PFSK-1 (cell line): Measurements from ENCODE around the gene SLC39A11.

Experiments
- POLR2AphosphoS5 ChIP-seq: IDR thresholded peaks from 2 replicates; pipeline ENCODE4 v1.6.1; 2012; ENCODE audit warnings: low read depth, mild to moderate bottlenecking, control low read depth, low read length, moderate library complexity
- SIN3A ChIP-seq: IDR thresholded peaks from 2 replicates; pipeline ENCODE4 v1.6.1; 2012; ENCODE audit warnings: mild to moderate bottlenecking, low read length, moderate library complexity, borderline replicate concordance; ENCODE audit not compliant: insufficient read depth
- TAF1 ChIP-seq: IDR thresholded peaks from 2 replicates; pipeline ENCODE4 v1.6.1; 2012; ENCODE audit warnings: low read length, control low read depth, borderline replicate concordance; ENCODE audit not compliant: insufficient read depth
- TF ChIP-seq, protein P1 (sequence below), 2 experiments: IDR thresholded peaks; 2 replicates each; pipeline versions ENCODE4 v1.6.1 to v1.8.0; 2011 to 2012; ENCODE audit warnings: low read depth in 2 of 2, low read length in 2 of 2, control low read depth in 1 of 2, inconsistent platforms in 1 of 2, mild to moderate bottlenecking in 1 of 2, moderate library complexity in 1 of 2; ENCODE audit not compliant: insufficient read depth in 1 of 2

- no peak for TF ChIP-seq POLR2AphosphoS5
- TF ChIP-seq TAF1 = no peak
- no peak for TF ChIP-seq SIN3A
- TF ChIP-seq, protein P1, sequence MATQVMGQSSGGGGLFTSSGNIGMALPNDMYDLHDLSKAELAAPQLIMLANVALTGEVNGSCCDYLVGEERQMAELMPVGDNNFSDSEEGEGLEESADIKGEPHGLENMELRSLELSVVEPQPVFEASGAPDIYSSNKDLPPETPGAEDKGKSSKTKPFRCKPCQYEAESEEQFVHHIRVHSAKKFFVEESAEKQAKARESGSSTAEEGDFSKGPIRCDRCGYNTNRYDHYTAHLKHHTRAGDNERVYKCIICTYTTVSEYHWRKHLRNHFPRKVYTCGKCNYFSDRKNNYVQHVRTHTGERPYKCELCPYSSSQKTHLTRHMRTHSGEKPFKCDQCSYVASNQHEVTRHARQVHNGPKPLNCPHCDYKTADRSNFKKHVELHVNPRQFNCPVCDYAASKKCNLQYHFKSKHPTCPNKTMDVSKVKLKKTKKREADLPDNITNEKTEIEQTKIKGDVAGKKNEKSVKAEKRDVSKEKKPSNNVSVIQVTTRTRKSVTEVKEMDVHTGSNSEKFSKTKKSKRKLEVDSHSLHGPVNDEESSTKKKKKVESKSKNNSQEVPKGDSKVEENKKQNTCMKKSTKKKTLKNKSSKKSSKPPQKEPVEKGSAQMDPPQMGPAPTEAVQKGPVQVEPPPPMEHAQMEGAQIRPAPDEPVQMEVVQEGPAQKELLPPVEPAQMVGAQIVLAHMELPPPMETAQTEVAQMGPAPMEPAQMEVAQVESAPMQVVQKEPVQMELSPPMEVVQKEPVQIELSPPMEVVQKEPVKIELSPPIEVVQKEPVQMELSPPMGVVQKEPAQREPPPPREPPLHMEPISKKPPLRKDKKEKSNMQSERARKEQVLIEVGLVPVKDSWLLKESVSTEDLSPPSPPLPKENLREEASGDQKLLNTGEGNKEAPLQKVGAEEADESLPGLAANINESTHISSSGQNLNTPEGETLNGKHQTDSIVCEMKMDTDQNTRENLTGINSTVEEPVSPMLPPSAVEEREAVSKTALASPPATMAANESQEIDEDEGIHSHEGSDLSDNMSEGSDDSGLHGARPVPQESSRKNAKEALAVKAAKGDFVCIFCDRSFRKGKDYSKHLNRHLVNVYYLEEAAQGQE (IDR thresholded peaks at IDR 0.05; ENCODE audit: insufficient read depth in 1 of 2, low read depth in 2 of 2, low read length in 2 of 2) = no peak
Measured at GRCh38 chr17:72763981-72764380, 328.5 kb downstream of the SLC39A11 start.
